ENCODE data around the gene SCP2.

SCP2 gene

DNA sequence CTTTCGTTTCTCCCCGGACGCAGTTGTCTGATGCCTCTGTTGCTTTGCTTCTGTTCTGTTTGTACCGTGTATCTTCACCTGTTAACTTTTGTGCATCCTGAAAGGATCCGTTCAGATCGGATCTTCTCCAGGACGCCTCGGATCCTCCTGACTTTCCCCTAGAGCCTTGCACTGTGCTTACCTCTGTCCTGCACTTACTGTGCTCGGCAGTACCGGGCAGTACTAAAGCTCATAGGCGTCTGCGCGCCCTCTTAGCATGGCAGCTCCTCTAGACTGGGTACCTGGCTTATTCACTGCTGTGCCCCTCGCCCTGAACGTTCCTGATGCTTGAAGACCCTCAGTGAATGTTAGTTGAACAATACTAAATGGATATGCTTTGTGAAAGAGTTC lies 934 bp downstream of the SCP2 start:
- peak overlapping the region; percentile 85 for H2AFZ ChIP-seq (ENCODE audit: low read depth, low read length)
- 0 out of 3 replicates have a peak, but pooled peaks have one; percentile 10 for ATAC-seq (ENCODE audit: insufficient read depth, low read depth)
- TF ChIP-seq, protein P1, sequence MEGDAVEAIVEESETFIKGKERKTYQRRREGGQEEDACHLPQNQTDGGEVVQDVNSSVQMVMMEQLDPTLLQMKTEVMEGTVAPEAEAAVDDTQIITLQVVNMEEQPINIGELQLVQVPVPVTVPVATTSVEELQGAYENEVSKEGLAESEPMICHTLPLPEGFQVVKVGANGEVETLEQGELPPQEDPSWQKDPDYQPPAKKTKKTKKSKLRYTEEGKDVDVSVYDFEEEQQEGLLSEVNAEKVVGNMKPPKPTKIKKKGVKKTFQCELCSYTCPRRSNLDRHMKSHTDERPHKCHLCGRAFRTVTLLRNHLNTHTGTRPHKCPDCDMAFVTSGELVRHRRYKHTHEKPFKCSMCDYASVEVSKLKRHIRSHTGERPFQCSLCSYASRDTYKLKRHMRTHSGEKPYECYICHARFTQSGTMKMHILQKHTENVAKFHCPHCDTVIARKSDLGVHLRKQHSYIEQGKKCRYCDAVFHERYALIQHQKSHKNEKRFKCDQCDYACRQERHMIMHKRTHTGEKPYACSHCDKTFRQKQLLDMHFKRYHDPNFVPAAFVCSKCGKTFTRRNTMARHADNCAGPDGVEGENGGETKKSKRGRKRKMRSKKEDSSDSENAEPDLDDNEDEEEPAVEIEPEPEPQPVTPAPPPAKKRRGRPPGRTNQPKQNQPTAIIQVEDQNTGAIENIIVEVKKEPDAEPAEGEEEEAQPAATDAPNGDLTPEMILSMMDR (IDR thresholded peaks at IDR 0.05; ENCODE audit: borderline replicate concordance, extremely low read depth, low read length, poor library complexity, severe bottlenecking): no peak
- no peak for TF ChIP-seq EZH2 (IDR thresholded peaks at IDR 0.05; ENCODE audit: borderline replicate concordance, low read depth, low read length, severe bottlenecking)
- H4K20me1 ChIP-seq (ENCODE audit: insufficient read depth, low read length): no peaks in the 10 kb centered on the region
- H3K9me3 ChIP-seq (ENCODE audit: insufficient read depth, low read length, severe bottlenecking): no peaks in the 10 kb centered on the region
- H3K9ac ChIP-seq (ENCODE audit: low read depth, low read length): peak overlapping the region; percentile 73
- peaks cover 13% of the 10 kb centered on the region for H3K4me1 ChIP-seq (ENCODE audit: insufficient read depth, low read length)
- H3K27me3 ChIP-seq (ENCODE audit: insufficient read depth, low read length, poor library complexity): peaks cover 3% of the 10 kb centered on the region
- H3K36me3 ChIP-seq (ENCODE audit: insufficient read depth, low read length): no peaks in the 10 kb centered on the region
- DNase-seq: no peak
- peak overlapping the region; percentile 86 for H3K4me2 ChIP-seq (ENCODE audit: insufficient read depth, low read length)
- peak overlapping the region; percentile 52 to 76; a peak in 3 of 4 replicates for H3K4me3 ChIP-seq (ENCODE audit: low read depth in 1 of 2, low read length in 2 of 2)
- H3K79me2 ChIP-seq (ENCODE audit: insufficient read depth, low read length): no peaks in the 10 kb centered on the region
- H3K27ac ChIP-seq (ENCODE audit: low read length): peak overlapping the region; percentile 54; the same call in 1 of the 2 replicates

DNA sequence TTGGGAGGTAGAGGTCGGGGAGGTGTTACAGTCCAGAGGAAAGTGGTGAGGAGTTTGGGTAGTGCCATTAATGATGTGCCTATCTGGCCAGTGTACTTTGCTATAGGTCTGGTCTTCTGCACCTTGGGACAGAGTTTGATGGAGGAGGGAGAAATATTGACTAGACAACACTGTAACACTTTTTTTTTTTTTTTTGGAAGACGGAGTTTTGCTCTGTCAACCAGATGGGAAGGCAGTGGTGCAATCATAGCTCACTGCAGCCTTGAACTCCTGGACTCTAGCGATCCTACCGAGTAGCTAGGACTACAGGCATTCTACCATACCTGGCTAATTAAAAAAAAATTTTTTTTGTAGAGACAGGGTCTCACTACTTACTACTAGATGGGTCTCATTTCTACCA lies 1.9 kb downstream of the SCP2 start:
- Histone ChIP-seq H3K27me3 (ENCODE audit: insufficient read depth, low read length, poor library complexity) (peaks cover 3% of the 10 kb centered on the region), H3K4me1 (ENCODE audit: insufficient read depth, low read length) (peaks cover 13% of the 10 kb centered on the region), H3K27ac (ENCODE audit: low read length) (no peak overlapping the region), H3K4me2 (ENCODE audit: insufficient read depth, low read length) (peak overlapping the region; percentile 24; the same call in 1 of the 2 replicates), H3K79me2 (ENCODE audit: insufficient read depth, low read length) (no peaks in the 10 kb centered on the region), H3K36me3 (ENCODE audit: insufficient read depth, low read length) (no peaks in the 10 kb centered on the region), H2AFZ (ENCODE audit: low read depth, low read length) (no peak overlapping the region), H3K4me3 (ENCODE audit: low read depth in 1 of 2, low read length in 2 of 2) (no peak overlapping the region), H4K20me1 (ENCODE audit: insufficient read depth, low read length) (no peaks in the 10 kb centered on the region), H3K9ac (ENCODE audit: low read depth, low read length) (no peak overlapping the region), H3K9me3 (ENCODE audit: insufficient read depth, low read length, severe bottlenecking) (no peaks in the 10 kb centered on the region)
- TF ChIP-seq, protein P1 (IDR thresholded peaks at IDR 0.05; ENCODE audit: borderline replicate concordance, extremely low read depth, low read length, poor library complexity, severe bottlenecking): no peak
- TF ChIP-seq EZH2 (IDR thresholded peaks at IDR 0.05; ENCODE audit: borderline replicate concordance, low read depth, low read length, severe bottlenecking): no peak
- ATAC-seq (ENCODE audit: insufficient read depth, low read depth) (no peak), DNase-seq (no peak)

DNA sequence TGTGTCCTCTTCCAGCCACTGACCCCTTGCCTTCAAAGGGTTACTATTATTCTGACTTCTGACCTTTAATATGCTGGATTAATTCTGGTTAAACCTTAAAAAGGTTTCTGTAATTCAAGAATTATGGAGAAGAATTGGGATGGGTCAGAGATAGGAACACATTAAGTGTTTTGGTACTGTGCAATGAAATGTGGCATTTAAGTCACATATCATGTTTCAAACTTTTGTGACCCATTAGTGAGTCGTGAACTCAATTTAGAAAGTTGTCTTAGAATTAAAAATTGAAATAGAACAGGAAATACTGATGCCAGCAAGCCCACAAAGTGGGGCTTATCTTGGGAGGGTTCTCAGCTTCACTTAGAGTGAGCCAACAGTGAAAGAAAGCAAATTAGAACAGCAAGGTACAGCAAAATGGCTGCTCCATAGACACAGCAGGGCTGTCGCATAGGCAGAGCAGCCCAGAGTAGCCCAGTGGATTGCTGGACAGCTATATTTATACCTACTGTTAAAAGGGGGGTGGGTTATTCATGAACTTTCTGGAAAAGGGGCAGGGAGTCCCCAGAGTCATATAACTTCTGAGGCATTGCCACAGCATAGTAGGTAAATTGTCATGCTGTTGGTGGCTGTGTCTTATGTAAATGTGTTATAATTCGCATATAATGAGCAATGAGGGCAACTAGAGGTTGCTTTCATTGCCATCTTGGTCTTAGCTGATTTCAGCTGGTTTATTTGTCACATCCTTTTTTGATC lies 10.5 kb downstream of the SCP2 start:
- Histone ChIP-seq H4K20me1 (ENCODE audit: insufficient read depth, low read length) (no peaks in the 10 kb centered on the region), H3K27me3 (ENCODE audit: insufficient read depth, low read length, poor library complexity) (no peaks in the 10 kb centered on the region), H3K9ac (ENCODE audit: low read depth, low read length) (no peak overlapping the region), H3K36me3 (ENCODE audit: insufficient read depth, low read length) (no peaks in the 10 kb centered on the region), H3K79me2 (ENCODE audit: insufficient read depth, low read length) (no peaks in the 10 kb centered on the region), H3K4me1 (ENCODE audit: insufficient read depth, low read length) (no peaks in the 10 kb centered on the region), H2AFZ (ENCODE audit: low read depth, low read length) (no peak overlapping the region), H3K4me3 (ENCODE audit: low read depth in 1 of 2, low read length in 2 of 2) (no peak overlapping the region), H3K9me3 (ENCODE audit: insufficient read depth, low read length, severe bottlenecking) (no peaks in the 10 kb centered on the region), H3K4me2 (ENCODE audit: insufficient read depth, low read length) (no peak overlapping the region), H3K27ac (ENCODE audit: low read length) (no peak overlapping the region)
- ATAC-seq (ENCODE audit: insufficient read depth, low read depth) (no peak), DNase-seq (no peak)
- TF ChIP-seq EZH2 (IDR thresholded peaks at IDR 0.05; ENCODE audit: borderline replicate concordance, low read depth, low read length, severe bottlenecking): no peak
- TF ChIP-seq, protein P1 (IDR thresholded peaks at IDR 0.05; ENCODE audit: borderline replicate concordance, extremely low read depth, low read length, poor library complexity, severe bottlenecking): no peak

All from DND-41 (cell line).